HFF-Myc (cell line): ENCODE results near the gene CACTIN.
A peak's percentile ranks its signal among the peaks of the same experiment; 100 is the strongest.

ENCODE experiments used
- DNase-seq: peaks from one replicate; pipeline ENCODE4 v3.0.0-alpha.2; 2011; ENCODE audit warnings: low read depth; ENCODE audit errors: extremely low read depth
- H3K4me3 ChIP-seq: replicated peaks from 2 replicates; pipeline ENCODE4 v1.5.1; 2011; ENCODE audit warnings: low read depth, mild to moderate bottlenecking, control low read depth, low read length
- TF ChIP-seq, protein P1 (sequence below): IDR thresholded peaks from 2 replicates; pipeline ENCODE4 v1.5.1; 2012; ENCODE audit warnings: mild to moderate bottlenecking, low read depth, low read length, control low read depth; ENCODE audit errors: missing control alignments

Gene CACTIN

DNA sequence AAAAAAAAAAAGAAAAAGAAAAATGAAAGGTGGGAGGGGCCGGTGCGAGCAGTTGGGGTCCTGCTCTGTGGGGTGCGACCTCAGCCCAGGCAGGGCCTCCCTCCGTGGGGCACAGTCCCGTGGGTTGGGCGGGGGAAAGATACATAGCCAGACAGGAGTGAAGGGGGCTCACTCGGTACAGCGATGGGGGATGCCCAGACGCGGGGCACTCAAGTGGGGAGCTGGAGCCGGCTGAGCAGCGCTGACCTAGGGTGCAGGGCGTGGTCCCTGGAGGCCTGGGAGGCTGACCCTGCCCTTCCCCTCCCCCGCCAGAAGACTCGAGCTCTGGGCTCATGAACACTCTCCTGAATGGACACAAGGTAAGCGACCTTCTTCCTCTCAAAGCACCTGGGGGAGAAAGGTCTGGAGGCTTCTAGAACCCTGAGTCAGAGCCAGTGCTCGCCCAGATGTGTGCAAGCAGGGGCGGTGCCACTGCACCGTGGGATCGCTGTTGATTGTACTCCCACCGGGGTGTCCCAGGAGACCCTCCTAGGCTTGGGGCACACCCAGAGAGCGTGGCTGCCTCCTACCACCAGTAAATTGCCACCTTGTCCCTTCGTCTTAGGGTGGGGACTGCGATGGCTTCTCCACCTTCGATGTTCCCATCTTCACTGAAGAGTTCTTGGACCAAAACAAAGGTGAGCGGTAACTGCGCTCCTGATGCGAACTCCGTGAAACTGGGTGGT, 50.5 kb downstream of the CACTIN start:
- no peak for DNase-seq
- peak overlapping the region; percentile 11; the same call in 1 of the 2 replicates for H3K4me3 ChIP-seq

DNA sequence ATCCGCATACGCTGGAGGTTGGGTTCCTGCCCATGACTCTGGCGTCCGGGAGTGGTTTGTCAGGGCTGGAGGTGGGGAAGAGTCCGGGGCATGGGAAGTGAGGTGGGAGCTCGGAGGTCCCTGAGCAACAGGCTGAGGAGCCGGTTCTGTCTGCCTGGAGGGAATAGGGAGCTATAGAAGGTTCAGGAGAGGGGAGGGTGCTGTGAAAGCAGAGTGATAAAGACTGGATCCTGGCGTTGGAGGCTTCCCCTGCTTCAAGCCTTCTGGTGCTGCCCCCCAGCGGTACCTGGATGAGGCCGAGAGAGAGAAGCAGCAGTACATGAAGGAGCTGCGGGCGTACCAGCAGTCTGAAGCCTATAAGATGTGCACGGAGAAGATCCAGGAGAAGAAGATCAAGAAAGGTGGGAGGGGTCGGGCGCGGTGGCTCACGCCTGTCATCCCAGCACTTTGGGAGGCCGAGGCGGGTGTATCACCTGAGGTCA, 51.3 kb downstream of the CACTIN start:
- DNase-seq, result no peak

More for the DNA sequence above, 50.5 kb downstream of the CACTIN start:
- TF ChIP-seq, protein P1, sequence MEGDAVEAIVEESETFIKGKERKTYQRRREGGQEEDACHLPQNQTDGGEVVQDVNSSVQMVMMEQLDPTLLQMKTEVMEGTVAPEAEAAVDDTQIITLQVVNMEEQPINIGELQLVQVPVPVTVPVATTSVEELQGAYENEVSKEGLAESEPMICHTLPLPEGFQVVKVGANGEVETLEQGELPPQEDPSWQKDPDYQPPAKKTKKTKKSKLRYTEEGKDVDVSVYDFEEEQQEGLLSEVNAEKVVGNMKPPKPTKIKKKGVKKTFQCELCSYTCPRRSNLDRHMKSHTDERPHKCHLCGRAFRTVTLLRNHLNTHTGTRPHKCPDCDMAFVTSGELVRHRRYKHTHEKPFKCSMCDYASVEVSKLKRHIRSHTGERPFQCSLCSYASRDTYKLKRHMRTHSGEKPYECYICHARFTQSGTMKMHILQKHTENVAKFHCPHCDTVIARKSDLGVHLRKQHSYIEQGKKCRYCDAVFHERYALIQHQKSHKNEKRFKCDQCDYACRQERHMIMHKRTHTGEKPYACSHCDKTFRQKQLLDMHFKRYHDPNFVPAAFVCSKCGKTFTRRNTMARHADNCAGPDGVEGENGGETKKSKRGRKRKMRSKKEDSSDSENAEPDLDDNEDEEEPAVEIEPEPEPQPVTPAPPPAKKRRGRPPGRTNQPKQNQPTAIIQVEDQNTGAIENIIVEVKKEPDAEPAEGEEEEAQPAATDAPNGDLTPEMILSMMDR, result no peak

DNA sequence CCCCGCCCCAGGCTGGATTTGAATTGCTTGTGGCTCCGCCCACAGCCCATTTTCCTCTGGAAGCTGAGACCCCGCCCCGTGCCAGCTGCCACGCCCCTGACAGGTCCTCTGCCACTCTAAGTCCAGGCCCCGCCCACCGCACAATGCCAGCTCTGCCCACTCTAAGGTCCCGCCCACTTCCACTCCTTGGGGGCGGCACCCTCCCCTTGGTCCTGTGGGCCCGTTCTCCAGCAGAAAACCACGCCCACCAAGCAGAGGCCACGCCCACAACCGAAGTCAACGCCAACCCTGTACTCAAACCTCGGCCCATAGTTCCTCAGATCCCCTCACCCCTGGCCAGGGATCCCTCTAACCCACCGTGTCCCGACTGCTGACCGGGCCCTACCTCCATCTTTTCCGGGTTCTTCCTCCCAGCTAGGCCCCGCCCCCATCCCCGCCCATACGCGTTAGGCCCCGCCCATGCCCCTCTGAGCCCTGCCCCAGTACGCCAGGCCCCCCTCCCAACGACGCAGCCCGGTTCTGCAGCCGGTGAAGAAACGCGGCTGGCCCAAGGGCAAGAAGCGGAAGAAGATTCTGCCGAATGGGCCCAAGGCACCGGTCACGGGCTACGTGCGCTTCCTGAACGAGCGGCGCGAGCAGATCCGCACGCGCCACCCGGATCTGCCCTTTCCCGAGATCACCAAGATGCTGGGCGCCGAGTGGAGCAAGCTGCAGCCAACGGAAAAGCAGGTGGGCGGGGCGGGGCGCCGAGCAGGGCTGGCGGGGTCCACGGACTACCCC, 52.5 kb downstream of the CACTIN start:
- H3K4me3 ChIP-seq, result peak overlapping the region; percentile 67
- DNase-seq, result peak; percentile 73
- TF ChIP-seq, protein P1, result no peak

More for the DNA sequence above, 51.3 kb downstream of the CACTIN start:
- TF ChIP-seq, protein P1, result peak; percentile 34
- no peak overlapping the region for H3K4me3 ChIP-seq

DNA sequence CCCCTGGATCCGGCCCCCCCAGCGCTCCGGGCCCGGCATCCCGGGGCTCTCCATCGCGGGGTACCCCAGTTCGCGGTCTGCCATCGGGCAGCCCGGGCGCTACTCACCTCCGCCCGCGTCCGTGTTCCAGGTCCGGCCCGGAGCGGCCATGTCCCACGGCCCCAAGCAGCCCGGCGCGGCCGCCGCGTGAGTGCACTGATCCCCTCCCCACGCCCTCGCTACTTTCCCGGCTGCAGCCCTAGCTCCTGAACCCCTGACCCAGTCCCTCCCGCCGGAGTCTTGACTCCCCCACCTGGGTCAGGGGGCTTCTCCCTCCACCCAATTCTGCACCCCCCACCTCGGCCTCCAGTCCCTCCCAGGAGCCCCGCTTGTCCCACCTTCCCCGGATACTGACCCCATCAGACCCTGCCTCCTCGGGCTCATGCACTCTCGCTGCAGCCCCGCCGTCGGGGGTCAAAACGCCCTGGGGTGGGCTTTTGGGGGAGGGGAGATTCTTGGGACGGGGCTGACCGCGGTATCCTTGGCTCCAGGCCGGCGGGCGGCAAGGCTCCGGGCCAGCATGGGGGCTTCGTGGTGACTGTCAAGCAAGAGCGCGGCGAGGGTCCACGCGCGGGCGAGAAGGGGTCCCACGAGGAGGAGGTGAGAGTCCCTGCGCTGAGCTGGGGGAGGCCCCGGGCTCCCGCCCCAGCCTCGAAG, 53.3 kb downstream of the CACTIN start:
- TF ChIP-seq, protein P1, result no peak
- no peak for DNase-seq
- peak overlapping the region; percentile 67 for H3K4me3 ChIP-seq

DNA sequence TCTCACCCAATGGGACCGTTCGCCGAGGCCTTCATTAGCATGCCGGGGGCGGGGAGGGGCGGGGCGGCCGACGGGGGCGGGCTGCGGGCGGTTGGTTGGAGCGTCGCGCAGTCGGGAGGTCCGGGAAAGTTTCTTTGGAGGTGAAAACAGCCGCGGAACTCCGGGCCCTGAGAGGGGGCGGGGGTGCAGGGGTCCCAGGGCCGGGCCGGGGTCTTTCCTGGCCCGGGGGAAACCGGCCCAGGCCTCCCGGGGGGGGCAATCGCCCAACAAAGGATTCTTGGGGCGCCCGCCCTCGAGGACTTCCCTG, 53.8 kb downstream of the CACTIN start, which contains the start of gene HMG20B:
Gene HMG20B (plus strand): TSS at position 90 of the 307 bp plus-strand sequence. CDS start 366 bp downstream, outside the sequence.
- DNase-seq, result no peak
- TF ChIP-seq, protein P1, result no peak

DNA sequence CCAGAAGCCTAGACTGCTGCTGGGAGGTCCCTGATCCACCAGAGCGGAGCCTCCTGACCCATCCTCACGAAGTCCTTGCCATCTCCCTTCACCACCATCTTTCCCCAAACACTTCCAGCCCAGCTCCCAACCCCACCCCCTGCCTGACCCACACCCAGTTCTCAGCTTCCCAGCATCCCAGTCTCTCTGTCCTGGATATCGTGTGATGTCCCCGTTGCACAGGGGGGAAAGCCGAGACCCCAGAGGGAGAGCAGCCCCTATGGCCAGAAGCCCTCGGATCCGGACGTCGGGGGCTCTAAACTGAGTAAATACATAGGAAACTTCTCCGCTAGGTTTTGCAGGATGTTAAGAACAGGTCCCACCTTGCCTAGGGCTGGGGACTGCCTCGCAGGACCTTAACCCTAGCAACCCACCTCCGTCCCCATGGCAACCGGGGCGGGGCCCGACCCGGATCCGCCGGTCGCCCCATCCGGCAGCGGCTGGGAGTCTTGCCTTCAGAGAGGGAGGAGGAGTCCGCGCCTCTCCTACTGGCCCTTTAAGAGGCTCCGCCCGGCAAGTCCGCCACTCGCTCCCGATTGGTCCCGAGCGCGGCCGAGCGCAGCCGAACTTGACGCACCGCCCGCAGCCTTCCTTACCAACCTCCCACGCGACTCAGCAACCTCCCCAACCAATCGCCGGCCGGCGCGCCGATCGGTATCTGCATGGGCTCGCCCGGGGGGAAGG, 54.3 kb downstream of the CACTIN start:
- TF ChIP-seq, protein P1, result no peak
- peak overlapping the region; percentile 67 for H3K4me3 ChIP-seq
- DNase-seq, result peak; percentile 97

More for the DNA sequence above, 53.8 kb downstream of the CACTIN start, which contains the start of gene HMG20B:
- H3K4me3 ChIP-seq, result peak within 1 kb of the TSS; percentile 67
